RKO (cell line): ENCODE results near the gene GYPE.
"Not testable (repeated sequence)": the region's sequence is repeated elsewhere in the genome, so short reads cannot be mapped to it uniquely, and the experiment has no call there.

Source experiments
- DNase-seq: peaks from one replicate; pipeline ENCODE4 v3.0.0-alpha.2; 2016; ENCODE audit warnings: low spot score

GYPE gene

GRCh38 chr4:143905440-143905839 is at the start of gene GYPE:
GYPE (minus strand) TSS chr4:143905559; CDS start chr4:143905507, 52 bp downstream.
- DNase-seq, result not testable (repeated sequence)

GRCh38 chr4:143951458-143951972 is 46.2 kb upstream of the GYPE start:
- DNase-seq, result not testable (repeated sequence)

- DNase-seq, result peak; percentile 4
These were observed 45.6 kb upstream of the GYPE start for GRCh38 chr4:143950967-143951366.

- not testable (repeated sequence) for DNase-seq
These were observed 44.8 kb upstream of the GYPE start for GRCh38 chr4:143950185-143950584.

GRCh38 chr4:143947493-143947892 is 42.1 kb upstream of the GYPE start:
- DNase-seq, result not testable (repeated sequence)

- not testable (repeated sequence) for DNase-seq
These were observed 35.3 kb upstream of the GYPE start for GRCh38 chr4:143940708-143941107.

GRCh38 chr4:143939528-143939927 is 34.2 kb upstream of the GYPE start:
- DNase-seq, result no peak

GRCh38 chr4:143938890-143939289 is 33.5 kb upstream of the GYPE start:
- not testable (repeated sequence) for DNase-seq

- no peak for DNase-seq
These were observed 15.8 kb upstream of the GYPE start for GRCh38 chr4:143921181-143921580.

GRCh38 chr4:143916485-143916884 is 11.1 kb upstream of the GYPE start:
- DNase-seq, result not testable (repeated sequence)

GRCh38 chr4:143912478-143912877 is 7.1 kb upstream of the GYPE start:
- not testable (repeated sequence) for DNase-seq

GRCh38 chr4:143911528-143912417 is 6.4 kb upstream of the GYPE start:
- DNase-seq, result not testable (repeated sequence)

GRCh38 chr4:143910906-143911305 is 5.5 kb upstream of the GYPE start:
- DNase-seq, result not testable (repeated sequence)

- peak; percentile 42 for DNase-seq
These were observed 2.5 kb upstream of the GYPE start for GRCh38 chr4:143907811-143908210.

- not testable (repeated sequence) for DNase-seq
These were observed 928 bp downstream of the GYPE start for GRCh38 chr4:143904431-143904830.

GRCh38 chr4:143890323-143890722 is 15.0 kb downstream of the GYPE start:
- DNase-seq, result not testable (repeated sequence)

GRCh38 chr4:143888189-143888588 is 17.2 kb downstream of the GYPE start:
- not testable (repeated sequence) for DNase-seq

GRCh38 chr4:143884965-143885364 is 20.4 kb downstream of the GYPE start:
- not testable (repeated sequence) for DNase-seq

GRCh38 chr4:143883529-143883928 is 21.8 kb downstream of the GYPE start:
- no peak for DNase-seq

- no peak for DNase-seq
These were observed 22.5 kb downstream of the GYPE start for GRCh38 chr4:143882892-143883291.

- not testable (repeated sequence) for DNase-seq
These were observed 25.8 kb downstream of the GYPE start for GRCh38 chr4:143879561-143879960.

- not testable (repeated sequence) for DNase-seq
These were observed 30.0 kb downstream of the GYPE start for GRCh38 chr4:143875357-143875756.
